Gastrocnemius medialis (tissue), 4 donors: ENCODE data around the gene MTA1. TPM values are rescaled to one million over a fixed set of nuclear protein-coding genes. Genes with fewer than 3 reads are reported as not detected.

ENCODE experiments used
- ATAC-seq, 2 donors: fragments of 150-250 bp; one replicate each; pipeline ENCODE4 v1.9.1; 2016
- DNase-seq, 2 donors: peaks; one replicate each; pipeline ENCODE4 v3.0.0-alpha.2; 2019
- H3K27ac ChIP-seq, 4 donors: fragments of 200-600 bp; sonication (generic); 1 replicate in 1 of 4; 2 replicates in 3 of 4; pipeline ENCODE4 v1.5.1; 2016 to 2018; ENCODE audit warnings: mild to moderate bottlenecking in 2 of 4, moderate library complexity in 1 of 4
- H3K27me3 ChIP-seq, 3 donors: fragments of 200-600 bp; sonication (generic) in 2 of 3; 1 replicate in 1 of 3; 2 replicates in 2 of 3; pipeline versions ENCODE4 v1.5.1 to v1.6.0; 2016 to 2019; ENCODE audit warnings: mild to moderate bottlenecking in 1 of 3, moderate library complexity in 1 of 3
- H3K36me3 ChIP-seq, 2 donors: fragments of 200-600 bp; sonication (generic) in 1 of 2; one replicate each; pipeline ENCODE4 v1.5.1; 2017 to 2018
- H3K4me1 ChIP-seq, 2 donors: fragments of 200-600 bp; sonication (generic) in 1 of 2; one replicate each; pipeline ENCODE4 v1.5.1; 2016 to 2017; ENCODE audit warnings: mild to moderate bottlenecking in 2 of 2
- H3K4me3 ChIP-seq, 4 donors: fragments of 200-600 bp; sonication (generic) in 3 of 4; 1 replicate in 1 of 4; 2 replicates in 3 of 4; pipeline ENCODE4 v1.5.1; 2016 to 2019; ENCODE audit warnings: mild to moderate bottlenecking in 2 of 4
- H3K9me3 ChIP-seq, 3 donors: fragments of 200-600 bp; sonication (generic) in 2 of 3; 1 replicate in 1 of 3; 2 replicates in 2 of 3; pipeline ENCODE4 v1.5.1; 2016 to 2019
- CTCF ChIP-seq, 5 experiments: fragments of 450-650 bp in 3 of 5; fragments of 200-600 bp in 2 of 5; sonication (generic) in 2 of 5; IDR thresholded peaks in 4 of 5; conservative IDR thresholded peaks in 1 of 5; 1 replicate in 4 of 5; 2 replicates in 1 of 5; pipeline ENCODE4 v1.5.1; 2016 to 2019; ENCODE audit warnings: antibody characterized with exemption in 5 of 5, mild to moderate bottlenecking in 3 of 5, moderate library complexity in 3 of 5
- POLR2A ChIP-seq, 2 donors: fragments of 450-650 bp; IDR thresholded peaks; one replicate each; pipeline ENCODE4 v1.6.1; 2017; ENCODE audit warnings: antibody characterized with exemption in 2 of 2, mild to moderate bottlenecking in 2 of 2, moderate library complexity in 2 of 2
- in situ Hi-C, 4 donors: fragments of 200-750 bp; cut with MboI; loops; one replicate each; pipeline versions ENCODE4 v1.15.0 to v1.8.0; 2017; ENCODE audit warnings: low sequenced_read_pairs in 4 of 4
- intact Hi-C: fragments of 100-400 bp; cut with DNase I; formaldehyde crosslinking; loops from one replicate; pipeline ENCODE4 v1.15.1; 2023; ENCODE audit warnings: low total_unique reads
- total RNA-seq, 4 donors: library from RNA; depleted of rRNA; stranded (reverse); fragments of >200 nt; gene quantifications; one replicate each; pipeline versions ENCODE4 v1.1.0 to v1.2.3, GENCODE V29; 2016

Gene MTA1
- total RNA-seq, 4 donors from 2014 or later: 18.2 to 30.8 (median 28.2) TPM

- no peak for TF ChIP-seq CTCF (IDR thresholded peaks at IDR 0.05 in 4 of 5, conservative IDR thresholded peaks at IDR 0.05 in 1 of 5)
- no peak for TF ChIP-seq POLR2A (IDR thresholded peaks at IDR 0.05)
- no peaks in the 10 kb centered on the region for H3K9me3 ChIP-seq
- peaks cover 17 to 19% of the 10 kb centered on the region in 2 donors for H3K4me1 ChIP-seq
- no peaks in the 10 kb centered on the region for H3K27me3 ChIP-seq
- ATAC-seq: peak; percentile 18 to 29
- intact Hi-C loops (no loop called here), in situ Hi-C loops (no loop called here)
- H3K36me3 ChIP-seq: peaks cover 0 to 20% of the 10 kb centered on the region in 2 donors
- H3K4me3 ChIP-seq: peak overlapping the region; percentile 70 to 100 (median 94)
- no peak for DNase-seq
- peak overlapping the region; percentile 79 to 94 (median 90) for H3K27ac ChIP-seq
Measured at GRCh38 chr14:105397350-105397931, 22.2 kb upstream of the MTA1 start.

GRCh38 chr14:105398044-105398725 lies 21.4 kb upstream of the MTA1 start, which contains the start of gene TEX22:
Gene TEX22, plus strand, starts transcription at chr14:105398538. Its CDS starts 803 bp downstream, at chr14:105399341.
- peak; percentile 85 to 91 for ATAC-seq
- intact Hi-C loops: loop anchor here (1.0 to 2.0 kb wide), 2 partner anchors 17 to 27 kb away; no protein-coding TSS in a partner anchor

GRCh38 chr14:105398726-105399465 lies 20.7 kb upstream of the MTA1 start:
- no peak for TF ChIP-seq POLR2A (IDR thresholded peaks at IDR 0.05)
- no peak for TF ChIP-seq CTCF (IDR thresholded peaks at IDR 0.05 in 4 of 5, conservative IDR thresholded peaks at IDR 0.05 in 1 of 5)
- Histone ChIP-seq H3K27me3 (no peaks in the 10 kb centered on the region), H3K27ac (peak overlapping the region; percentile 79 to 94 (median 90)), H3K4me1 (peaks cover 17 to 19% of the 10 kb centered on the region in 2 donors), H3K36me3 (peaks cover 0 to 16% of the 10 kb centered on the region in 2 donors), H3K4me3 (peak overlapping the region; percentile 70 to 100 (median 94)), H3K9me3 (no peaks in the 10 kb centered on the region)
- in situ Hi-C loops (no loop called here), intact Hi-C loops (loop anchor here (1.0 to 2.0 kb wide), 2 partner anchors 16 to 28 kb away; no protein-coding TSS in a partner anchor)
- ATAC-seq (peak; percentile 31), DNase-seq (no peak)

More at GRCh38 chr14:105398044-105398725, 21.4 kb upstream of the MTA1 start, which contains the start of gene TEX22:
- in situ Hi-C loops: no loop called here
- TF ChIP-seq POLR2A (IDR thresholded peaks at IDR 0.05) (peak; percentile 66 to 81), CTCF (IDR thresholded peaks at IDR 0.05 in 4 of 5, conservative IDR thresholded peaks at IDR 0.05 in 1 of 5) (peak in 2 of 5 experiments; percentile 36 to 45)
- Histone ChIP-seq H3K27me3 (no peaks in the 10 kb centered on the region), H3K4me1 (peaks cover 17 to 19% of the 10 kb centered on the region in 2 donors), H3K27ac (peak within 1 kb of the TSS; percentile 79 to 94 (median 90)), H3K9me3 (no peaks in the 10 kb centered on the region), H3K4me3 (peak within 1 kb of the TSS; percentile 70 to 100 (median 94)), H3K36me3 (peaks cover 0 to 16% of the 10 kb centered on the region in 2 donors)
- DNase-seq: peak; percentile 78 to 82

- in situ Hi-C loops: no loop called here
- H3K9me3 ChIP-seq: no peaks in the 10 kb centered on the region
- peaks cover 17 to 19% of the 10 kb centered on the region in 2 donors for H3K4me1 ChIP-seq
- H3K27ac ChIP-seq: peak overlapping the region; percentile 79 to 94 (median 90)
- no peaks in the 10 kb centered on the region for H3K27me3 ChIP-seq
- TF ChIP-seq POLR2A (IDR thresholded peaks at IDR 0.05): no peak
- TF ChIP-seq CTCF (IDR thresholded peaks at IDR 0.05 in 4 of 5, conservative IDR thresholded peaks at IDR 0.05 in 1 of 5): no peak
- ATAC-seq (no peak), DNase-seq (no peak)
- H3K4me3 ChIP-seq: peak overlapping the region; percentile 70 to 100 (median 94)
- peaks cover 0 to 16% of the 10 kb centered on the region in 2 donors for H3K36me3 ChIP-seq
- intact Hi-C loops: loop anchor here (2.0 kb wide), 1 partner anchor 29 kb away; no protein-coding TSS in a partner anchor
Measured at GRCh38 chr14:105399466-105399775, 20.2 kb upstream of the MTA1 start.
